Measurements from ENCODE around the gene PNCK.
"Not testable (repeated sequence)": the region's sequence is repeated elsewhere in the genome, so short reads cannot be mapped to it uniquely, and the experiment has no call there.

PNCK gene

DNA sequence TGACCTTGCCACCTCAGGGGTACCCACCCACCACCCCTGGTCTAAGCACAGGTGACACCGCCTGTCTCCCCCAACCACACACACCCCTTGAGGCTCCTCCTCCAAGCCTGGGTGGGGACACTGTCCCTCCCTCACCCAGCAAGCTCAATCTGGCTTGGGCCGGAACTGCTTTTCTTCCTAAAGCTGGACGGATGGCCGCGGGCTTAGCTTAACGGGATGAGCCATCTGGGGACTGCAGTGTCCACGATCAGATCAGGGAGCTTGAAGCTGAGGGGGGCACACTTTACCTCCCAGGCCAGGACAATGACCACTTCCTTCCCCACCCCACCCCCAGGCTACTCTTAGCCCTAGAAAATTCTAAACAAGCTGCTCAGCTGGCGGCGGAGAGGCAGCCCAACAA, 13.1 kb upstream of the PNCK start:
- no peak for DNase-seq (ENCODE audit: low read depth in 2 of 2)

DNA sequence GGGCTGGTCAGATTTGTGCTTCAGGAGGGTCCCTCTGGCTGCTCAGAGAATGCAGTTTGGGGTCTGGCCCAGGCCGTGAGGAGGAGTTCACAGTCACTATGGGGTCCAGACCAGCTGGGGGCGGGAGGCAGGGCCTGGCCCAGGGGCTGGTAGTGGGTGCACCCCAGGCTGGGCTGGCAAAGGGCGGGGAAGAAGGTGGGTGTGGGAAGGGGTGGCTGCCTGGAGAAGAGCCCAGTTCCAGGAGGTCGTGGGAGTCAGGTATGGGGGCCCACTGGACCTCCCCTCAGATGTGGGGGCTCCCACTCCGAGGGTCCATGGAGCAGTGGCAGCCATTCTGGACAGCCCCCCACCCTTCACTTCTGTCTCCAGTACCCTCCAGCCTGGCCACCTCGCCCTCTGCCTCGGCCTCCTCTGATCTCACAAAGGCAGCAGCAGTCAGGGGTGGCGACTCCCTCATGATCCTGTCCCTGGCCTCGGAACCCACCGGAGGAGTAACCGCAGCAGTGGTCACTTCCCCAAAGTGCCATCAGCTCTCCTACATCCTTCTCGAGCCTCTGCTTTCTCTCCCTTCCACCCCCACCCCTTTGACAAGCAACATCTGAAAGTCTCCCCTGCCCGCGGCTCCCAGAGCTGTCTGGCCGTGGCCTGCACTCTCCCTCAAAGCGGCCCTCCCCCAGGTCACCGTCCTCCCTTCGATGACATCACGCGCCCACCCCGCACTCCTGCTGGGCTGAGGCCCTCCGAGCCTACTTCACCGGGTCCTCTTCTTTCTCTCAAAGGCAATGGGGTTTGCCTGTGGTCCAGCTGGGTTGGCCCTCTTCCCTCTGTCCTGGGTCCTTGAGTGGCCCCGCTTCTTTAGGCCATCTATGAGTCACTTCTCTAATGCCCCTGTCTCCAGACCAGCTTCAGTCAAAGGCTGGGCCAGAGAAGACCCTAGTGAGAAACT, 12.4 kb upstream of the PNCK start:
- no peak for DNase-seq (ENCODE audit: low read depth in 2 of 2)

DNA sequence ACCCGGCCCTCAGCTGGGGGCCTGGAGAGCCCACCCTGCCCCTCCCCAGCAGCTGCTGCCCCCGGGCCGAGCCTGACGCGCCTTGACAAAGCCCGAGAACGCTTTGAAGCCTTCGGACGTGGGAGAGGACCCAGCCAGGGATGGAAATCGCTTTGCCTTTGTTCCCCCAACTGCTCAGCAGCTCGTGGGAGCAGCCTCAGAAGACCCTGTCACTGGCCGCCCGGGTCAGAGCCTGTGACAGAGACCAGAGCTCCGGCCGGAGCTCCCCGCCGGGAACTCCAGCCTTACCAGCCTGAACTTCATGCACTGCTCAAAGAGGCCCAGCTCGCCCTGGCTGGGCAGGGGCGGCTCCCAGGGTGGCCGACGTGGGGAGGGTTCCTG, 11.5 kb upstream of the PNCK start:
- no peak for DNase-seq (ENCODE audit: low read depth in 2 of 2)

DNA sequence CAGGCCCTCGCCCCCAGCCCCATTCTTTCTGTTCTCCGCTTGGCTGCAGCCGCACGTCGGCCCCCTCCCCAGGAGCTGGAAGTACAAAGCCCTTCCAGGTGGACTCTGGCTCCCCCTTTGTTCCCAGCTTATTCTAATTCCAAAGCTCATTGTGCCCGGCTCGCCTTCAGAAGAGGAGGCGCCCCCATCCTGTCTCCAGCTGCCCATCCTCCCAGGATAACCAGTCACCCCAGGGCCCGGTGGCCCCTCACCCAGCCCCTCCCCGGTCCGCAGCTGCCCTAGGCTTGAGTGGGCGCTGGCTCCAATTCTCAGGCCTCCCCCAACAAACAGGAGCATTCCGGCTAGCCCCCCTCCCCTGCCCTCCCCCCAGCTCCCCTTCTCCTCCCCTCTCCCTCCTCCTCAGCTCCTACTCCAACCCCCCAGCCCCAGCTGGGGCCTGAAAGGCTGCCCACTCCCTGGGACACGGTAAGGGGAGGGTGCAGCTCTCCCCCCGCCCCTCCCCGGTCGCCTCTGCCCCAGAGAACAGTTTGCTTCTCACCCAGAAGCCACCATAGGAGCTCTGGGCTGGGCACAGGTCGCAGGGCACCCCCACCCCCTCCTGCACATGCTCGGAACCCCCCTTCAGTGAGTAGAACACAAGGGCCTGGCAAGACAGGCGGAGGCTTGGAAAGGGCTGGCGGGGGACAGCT, 11.0 kb upstream of the PNCK start:
- no peak for DNase-seq (ENCODE audit: low read depth in 2 of 2)

DNA sequence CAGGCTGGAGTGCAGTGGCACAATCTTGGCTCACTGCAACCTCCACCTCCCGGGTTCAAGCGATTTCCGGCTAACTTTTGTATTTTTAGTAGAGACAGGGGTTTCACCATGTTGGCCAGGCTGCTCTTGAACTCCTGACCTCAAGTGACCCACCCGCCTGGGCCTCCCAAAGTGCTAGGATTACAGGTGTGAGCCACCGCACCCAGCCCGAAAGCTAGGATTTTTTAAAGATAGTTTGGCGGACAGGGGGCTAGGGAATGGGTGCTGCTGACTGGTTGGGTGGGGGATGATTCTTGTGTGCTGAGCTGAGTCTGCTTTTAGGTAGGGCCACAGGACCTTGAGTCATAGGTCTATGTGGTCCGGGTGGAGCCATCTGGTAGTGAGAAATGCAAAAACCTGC, 9.9 kb upstream of the PNCK start:
- not testable (repeated sequence) for DNase-seq (ENCODE audit: low read depth in 2 of 2)

DNA sequence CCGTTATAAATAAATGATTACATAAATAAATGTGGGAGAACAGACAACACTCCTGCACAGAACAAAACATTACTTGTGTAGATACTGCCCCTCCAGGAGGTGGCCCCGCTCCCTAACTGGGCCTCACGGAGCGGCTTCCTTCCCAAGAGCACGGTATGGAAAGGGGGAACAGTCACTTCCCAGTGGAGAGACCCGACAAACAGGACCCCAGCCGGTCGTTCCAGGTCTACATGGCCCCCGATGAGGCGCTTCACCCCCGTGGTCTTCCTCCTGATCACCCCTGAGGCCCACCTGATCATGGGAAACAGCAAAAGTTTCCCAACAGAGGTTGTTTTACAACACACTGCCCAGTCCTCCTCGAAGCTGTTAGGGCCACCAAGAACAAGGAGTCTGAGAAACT, 7.6 kb upstream of the PNCK start:
- DNase-seq (ENCODE audit: low read depth in 2 of 2), result no peak

DNA sequence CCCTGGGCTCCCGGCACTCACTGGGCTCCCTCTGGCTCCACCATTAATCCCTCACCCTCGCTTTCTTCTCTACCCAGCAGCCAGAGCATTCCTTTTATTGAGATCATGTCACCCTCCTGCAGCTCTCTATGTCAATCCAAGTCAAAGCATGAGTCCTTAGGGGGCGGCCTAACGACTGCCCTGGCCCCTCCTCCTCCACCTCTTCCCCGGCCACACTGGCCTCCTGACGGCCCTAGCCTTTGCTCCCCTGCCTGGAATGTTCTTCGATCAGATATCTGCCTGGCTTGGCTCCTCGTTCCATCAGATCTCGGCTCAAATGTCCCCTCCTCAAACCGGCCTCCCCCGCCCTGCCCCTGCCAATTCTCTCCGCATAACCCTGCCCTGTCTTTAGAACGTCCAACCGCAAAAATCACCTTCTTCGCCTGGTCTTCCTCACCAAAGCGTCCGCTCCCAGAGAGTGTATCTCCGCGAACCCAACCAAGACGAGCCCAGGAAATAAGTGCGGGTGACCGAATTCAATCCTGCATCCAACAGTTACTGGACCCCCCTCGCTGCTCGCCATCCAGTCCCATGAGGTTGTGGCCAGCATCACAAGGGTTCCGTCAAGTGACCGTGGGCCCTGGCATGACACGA, 722 bp upstream of the PNCK start:
- no peak for DNase-seq (ENCODE audit: low read depth in 2 of 2)

DNA sequence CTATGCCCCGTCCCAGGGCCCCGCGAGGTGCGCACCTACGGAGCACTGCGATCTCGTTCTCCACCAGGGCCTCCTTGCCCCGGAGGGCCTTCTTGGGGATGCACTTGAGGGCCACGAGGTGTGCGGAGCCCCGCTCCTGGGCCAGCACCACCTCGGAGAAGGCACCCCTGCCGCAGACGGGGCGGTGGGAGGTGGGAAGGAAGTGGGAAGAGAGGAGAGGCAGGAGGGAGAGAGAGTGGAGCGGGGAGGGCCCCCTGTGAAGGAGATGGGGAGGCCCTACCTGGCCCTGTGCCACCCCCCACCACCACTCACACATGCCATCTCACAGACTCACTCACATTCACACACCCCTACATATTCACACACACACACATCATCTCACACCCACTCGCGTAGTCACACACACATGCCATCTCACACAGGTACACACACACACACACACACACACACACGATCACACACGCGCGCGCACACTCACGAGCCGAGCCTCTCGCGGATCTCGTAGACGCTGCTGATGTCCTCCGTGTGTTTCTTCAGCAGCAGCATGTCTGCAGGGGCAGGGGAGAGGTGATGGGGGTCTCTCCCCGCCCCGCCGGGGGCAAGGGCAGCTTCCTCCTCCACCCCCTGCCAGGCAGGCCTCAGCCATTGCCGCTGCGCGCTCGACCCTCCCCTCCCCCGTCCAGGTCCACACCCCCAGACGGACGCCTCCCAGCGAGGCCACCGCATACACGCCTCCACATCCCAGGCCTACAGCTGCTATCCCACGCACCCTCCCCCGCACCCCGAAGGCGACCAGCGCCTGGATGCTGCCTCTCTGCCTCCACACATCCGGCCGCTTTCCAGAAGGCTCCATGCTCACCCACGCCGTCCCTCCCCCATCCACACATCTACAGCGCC, 834 bp downstream of the PNCK start:
- no peak for DNase-seq (ENCODE audit: low read depth in 2 of 2)

DNA sequence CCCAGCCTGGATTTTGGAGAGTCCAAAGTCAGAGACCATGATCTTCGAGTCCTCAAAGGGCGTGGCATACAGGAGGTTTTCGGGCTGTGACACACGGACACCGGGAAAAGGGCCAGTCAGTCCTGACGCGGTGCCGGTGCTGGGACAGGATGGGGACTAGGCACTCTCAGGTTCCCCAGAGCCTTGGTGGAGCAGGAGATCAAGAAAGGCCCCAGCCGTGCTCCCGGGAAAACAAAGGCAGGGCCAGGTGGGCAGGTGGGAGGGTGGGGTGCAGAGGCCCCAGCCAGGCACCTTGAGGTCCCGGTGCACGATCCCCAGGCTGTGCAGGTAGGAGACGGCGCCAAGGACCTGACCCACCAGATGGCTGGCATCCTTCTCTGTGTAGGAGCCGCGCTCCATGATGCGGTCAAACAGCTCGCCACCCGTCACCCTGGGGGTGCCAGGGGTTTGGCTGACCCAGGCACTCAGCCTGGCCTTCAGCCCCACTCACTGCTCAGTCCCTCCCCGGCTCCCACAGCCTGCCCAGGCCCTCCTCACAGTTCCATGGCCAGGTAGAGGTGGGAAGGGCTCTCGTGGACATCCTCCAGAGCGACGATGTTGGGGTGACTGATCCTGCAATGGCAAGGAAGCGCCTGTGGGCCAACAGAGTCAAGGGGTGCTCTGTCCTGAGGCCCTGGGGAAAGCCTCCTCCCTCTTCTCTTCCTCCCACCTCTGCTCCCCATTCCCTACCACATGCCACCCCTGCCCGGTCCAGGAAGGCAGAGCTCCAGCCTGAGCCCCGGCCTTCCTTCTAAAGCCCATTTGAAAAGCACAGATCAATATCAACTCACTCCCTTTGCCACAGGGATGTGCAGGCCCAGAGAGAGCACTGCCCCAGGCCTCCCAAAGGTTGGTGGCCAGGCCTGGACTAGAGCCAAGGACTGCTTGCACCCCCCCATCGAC, 1.8 kb downstream of the PNCK start:
- DNase-seq (ENCODE audit: low read depth in 2 of 2), result no peak

DNA sequence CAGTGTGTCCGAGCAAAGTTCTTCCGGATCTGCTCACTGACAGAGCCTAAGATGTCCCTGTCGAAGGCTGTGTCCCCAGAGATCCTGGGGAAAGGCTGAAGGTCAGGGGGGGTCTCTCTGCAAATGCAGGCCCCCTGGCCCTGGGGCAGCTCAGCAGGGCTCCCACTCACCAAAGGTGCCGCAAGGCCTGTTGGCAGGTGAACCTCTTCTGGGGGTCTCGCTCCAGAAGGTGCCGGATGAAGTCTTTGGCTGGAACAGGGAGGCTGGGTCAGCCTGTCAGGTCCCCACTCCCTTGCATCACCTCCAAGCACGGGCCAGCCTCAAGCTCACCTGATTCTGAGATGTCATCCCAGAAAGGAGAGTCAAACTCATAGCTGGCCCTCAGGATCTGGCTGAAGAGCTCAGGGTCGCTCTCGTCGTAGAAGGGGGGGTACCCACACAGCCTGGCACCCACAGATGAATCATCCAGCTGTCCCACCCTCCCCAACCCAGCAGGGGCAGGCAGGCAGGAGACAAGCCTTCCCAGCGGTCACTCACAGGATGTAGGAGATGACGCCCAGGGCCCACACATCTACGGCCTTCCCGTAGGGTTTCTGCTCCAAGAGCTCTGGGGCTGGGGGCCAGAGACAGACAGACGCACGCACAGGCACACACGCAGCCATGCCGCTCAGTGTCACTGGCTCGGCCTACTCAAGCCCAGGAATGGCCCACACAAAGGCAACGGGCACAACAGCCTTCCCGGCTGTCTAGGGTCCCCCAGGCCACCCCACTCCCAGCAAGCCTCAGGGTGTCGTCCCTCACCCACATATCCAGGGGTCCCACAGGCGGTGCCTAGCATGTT, 2.6 kb downstream of the PNCK start:
- no peak for DNase-seq (ENCODE audit: low read depth in 2 of 2)

DNA sequence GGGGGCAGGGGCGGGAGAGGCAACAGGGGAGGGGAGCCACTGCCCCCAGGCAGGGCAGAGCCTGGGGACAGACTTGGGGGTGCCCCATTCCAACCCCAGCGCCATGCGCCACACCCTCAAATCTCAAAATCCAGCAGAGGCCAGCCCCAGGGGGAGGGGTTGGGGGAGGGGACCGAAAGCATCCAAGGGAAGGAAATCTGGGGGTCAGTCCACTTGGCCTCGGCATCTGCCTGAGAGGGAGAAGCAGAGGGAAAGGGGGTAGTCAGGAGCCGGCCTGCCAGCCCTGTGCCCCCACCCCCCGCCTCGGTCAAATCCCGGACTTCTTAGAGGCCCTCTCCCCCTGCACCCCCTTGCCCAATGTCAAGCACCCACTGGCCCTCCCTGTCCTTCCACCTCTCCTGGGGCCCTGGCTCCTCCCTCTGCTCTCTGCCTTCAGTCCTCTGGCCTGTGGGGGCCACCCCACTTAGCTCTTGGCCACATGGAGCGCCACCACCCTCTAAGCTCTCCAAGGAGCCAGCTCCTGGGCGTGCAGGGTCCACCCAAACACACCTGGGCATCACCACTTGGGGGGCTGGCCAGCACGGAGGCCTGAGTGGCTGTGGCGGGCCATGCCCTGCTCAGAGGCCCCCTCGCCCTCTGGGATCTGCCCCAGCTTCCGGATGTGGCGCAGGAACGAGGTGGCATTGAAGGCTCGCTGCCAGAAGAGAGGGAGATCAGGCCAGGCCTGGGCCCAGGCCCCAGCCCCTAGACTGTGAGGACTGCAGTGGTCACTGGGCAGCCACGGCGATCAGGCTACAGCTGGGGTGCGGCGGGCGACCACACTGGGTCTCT, 3.5 kb downstream of the PNCK start:
- no peak for DNase-seq (ENCODE audit: low read depth in 2 of 2)

DNA sequence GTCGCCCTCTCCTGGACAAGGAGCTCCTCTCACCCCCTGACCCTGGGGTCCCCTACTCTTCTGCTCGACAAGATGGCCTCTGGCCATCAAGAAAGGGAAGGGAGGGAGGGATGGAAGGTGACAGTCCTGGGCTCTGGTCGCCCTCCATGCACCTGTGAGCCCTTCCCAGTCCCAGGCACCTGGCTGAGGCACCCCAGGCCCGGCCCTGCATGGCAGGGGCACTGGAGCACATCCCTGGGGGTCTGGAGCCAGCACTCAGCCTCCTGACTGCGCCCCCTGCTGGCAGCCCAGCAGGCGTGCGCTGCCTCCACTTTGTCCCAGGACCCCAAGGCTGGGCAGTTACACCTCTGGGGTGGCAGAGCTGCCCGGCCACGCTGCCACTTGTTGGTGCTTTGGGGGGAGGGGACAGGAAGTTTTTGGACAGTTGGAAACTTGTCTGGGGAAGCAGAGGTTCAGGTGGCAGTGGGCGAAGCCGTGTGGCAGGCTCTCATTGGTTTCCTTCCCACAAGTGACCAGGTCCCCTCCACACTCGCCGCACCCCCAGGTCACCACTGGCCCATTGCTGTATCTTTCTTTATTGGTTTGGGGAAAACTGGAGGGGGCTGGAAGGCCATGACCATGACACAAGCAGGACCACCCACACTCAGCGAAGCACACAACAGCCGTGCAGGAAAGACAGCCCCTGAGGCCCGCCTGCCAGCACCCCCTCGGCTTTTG, 4.3 kb downstream of the PNCK start:
- DNase-seq (ENCODE audit: low read depth in 2 of 2), result peak in 1 of 2 donors; percentile 36

DNA sequence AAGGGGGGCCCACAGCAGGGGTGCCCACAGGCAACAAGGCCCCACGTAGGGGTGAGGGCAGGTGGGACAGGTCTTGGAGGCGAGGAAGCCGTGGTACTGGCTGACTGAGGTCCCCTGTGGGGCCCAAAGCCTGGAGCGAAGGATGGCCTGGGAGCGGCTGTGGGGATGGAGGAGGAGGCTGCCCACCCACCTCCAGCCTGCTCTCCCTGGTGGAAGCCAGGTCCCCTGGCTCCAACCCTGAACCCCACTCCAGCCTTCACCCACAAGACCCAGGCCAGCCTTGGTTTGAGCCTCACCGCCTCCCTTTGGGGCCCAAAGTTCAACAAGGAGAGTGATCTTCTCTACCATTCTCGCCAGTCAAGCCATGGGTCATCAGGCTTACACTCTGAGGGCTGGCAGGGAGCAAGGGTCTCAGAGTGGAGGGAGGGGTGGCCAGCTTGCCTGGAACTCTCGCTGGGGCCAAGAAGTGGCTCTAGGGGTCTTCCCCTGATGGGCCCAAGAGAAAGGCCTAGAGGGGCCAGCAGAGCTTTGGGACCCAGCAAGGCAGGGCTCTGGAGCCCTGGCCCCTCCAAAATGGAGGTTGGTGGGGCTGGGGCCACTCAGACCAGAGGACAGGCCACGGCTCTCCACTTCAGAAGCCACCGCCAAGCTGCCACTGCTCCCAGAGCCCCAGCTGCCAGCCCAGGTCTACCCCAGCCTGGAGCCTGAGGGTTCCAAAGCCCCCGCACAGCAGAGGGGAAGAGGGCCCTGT, 5.0 kb downstream of the PNCK start:
- no peak for DNase-seq (ENCODE audit: low read depth in 2 of 2)

DNA sequence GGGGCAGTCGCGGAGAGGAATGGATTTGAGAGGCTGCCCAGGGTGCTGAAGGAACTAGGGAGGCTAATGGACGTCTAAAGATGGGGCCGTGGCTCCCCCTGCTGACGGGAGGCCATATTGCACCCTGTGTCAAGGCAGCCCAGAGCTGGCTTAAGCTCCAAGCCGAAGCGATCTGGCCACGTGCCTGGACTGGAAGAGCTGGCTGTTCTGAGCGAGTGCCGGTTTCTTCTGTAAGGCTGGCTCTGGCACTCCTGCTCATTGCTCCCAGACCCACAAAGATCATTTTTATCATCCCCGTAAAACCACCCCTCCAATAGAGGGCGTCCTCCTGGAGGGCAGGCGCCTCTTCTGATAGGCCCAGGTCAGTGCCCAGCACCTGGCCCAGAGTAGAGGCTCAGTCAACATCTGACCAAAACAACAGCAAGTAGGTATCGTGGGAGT, 5.6 kb downstream of the PNCK start:
- peak; percentile 71 to 72 for DNase-seq (ENCODE audit: low read depth in 2 of 2)

DNA sequence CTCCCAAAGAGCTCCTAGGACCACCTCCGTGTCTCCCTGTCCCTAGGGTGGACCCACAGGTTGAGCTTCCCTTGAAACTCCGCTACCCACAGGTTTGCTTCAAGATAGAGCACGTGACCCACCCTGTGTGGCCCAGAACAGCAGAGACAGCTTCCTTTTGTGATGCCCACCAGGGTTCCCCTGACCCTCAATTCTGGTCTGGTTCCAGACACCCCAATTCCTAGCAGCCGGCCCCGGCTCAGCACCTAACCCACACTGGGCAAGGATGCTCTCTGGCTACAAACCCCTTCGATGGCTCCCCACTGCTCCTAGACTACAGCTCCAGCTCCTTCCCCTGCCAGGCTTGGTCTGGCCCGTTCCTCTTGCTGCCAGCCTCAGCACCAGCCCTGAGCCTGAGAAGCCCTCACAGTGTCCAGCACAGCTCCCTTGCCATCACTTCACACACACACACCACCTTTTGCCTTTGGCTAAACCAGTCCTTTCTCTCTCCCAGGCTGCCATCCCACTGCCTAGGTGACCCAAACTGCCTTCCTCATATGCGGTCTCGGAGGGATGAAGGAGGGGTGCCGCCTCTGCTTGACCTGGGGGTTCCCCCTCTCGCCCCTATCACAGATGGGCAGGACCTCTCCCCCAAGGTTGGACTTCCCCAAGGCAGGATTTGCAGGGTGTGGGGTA, 6.2 kb downstream of the PNCK start:
- DNase-seq (ENCODE audit: low read depth in 2 of 2), result no peak

DNA sequence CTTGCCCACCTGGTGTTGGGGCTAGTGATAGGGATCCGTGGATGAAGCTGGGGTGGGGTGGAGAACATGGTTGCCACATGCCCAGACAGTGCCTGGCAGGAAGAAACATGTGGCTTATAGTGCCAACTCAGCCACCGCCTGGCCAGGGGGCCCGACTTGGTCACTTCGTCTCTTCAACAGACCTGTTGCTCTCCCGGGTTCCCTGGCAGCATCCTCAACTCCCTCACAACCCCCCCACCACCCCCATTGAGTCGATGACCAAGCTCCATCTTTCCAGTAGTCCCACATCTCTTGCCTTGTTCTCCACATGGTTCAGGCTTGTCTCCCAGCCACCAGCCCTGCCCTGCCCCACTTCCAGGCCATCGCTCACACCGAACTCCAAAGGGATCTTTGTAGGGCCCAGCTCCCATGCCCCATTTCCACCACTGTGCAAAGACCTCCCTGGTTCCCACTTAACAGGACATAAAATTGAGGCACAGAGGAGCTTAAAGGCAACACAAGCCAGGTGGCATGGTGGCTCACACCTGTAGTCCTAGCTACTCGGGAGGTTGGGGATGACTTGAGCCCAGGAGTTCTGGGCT, 7.8 kb downstream of the PNCK start:
- no peak for DNase-seq (ENCODE audit: low read depth in 2 of 2)

Data from activated CD4-positive, alpha-beta T cell treated with anti-CD3 and anti-CD28 coated beads for 24 hours (primary cell).